Measurements from ENCODE around the gene MAST4.

The MAST4 gene

DNA sequence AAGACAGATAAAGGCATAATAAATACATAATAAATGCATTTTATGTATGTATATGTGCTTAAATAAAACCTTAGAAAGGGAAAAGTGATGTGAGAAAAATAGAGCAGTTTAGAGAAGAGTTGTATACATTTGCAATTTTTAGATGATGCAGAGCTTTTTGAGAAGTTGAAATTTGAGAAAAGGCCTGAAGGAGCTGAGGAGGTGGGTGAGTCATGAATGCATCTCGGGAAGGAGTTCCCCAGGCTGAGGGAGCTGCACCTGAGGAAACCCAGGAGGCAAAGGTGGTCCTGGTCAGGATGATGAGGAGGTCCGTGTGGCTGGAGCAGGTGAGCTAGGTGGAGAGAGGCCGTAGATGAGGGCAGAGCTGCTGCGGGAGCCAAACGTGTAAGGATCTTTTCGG, 617.8 kb downstream of the MAST4 start:
- Histone ChIP-seq H3K36me3 (ENCODE audit: insufficient read depth, low read length) (no peaks in the 10 kb centered on the region), H3K9me3 (ENCODE audit: low read depth, low read length) (no peaks in the 10 kb centered on the region), H3K4me3 (no peak overlapping the region), H3K9ac (ENCODE audit: insufficient read length) (no peak overlapping the region), H3K27ac (no peak overlapping the region)
- no peak for DNase-seq (ENCODE audit: low read depth, low spot score)
- TF ChIP-seq FOXP2 (optimal IDR thresholded peaks at IDR 0.05; ENCODE audit: control extremely low read depth, extremely low read length, insufficient read depth), result no peak
- no peak for TF ChIP-seq EZH2 (IDR thresholded peaks at IDR 0.05)
- no peak for TF ChIP-seq POLR2AphosphoS5 (IDR thresholded peaks at IDR 0.05; ENCODE audit: borderline replicate concordance, low read depth, low read length)

DNA sequence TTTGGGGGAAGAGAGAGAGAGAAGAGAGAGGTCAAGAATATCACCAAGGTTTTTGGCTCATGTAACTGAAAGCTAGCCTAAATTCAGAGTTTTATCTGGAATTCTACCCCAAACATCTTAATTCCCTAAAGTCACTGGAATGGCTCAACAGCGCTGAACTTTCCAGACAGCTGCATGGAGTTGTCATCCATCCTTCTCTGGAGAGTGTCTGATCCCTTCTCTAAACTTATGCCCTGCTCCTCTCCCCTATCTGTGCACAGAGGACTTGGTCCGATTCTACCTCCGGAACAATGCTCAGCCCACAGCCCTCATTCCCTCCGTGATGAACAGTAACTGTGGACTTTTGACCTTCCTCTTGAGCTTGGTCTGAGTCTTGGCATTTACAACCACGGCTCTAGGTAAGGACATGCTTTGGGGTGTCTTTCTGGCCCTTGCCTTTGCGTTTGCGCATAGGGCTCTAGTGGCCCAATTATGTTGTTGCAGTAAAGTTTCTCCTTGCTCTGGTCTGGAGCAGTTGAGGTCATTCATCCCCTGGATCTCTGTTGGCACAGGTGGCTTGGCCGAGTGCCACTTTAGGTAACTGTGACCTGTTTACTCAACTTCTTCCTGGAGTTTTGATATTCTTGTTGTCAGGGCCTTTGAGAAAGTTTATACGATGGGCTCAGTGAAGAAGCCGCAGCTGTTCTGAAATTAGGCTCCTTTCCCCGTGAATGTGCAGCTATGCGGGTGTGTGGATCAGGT, 618.7 kb downstream of the MAST4 start:
- no peak for DNase-seq (ENCODE audit: low read depth, low spot score)
- Histone ChIP-seq H3K36me3 (ENCODE audit: insufficient read depth, low read length) (no peaks in the 10 kb centered on the region), H3K27ac (no peak overlapping the region), H3K9ac (ENCODE audit: insufficient read length) (no peak overlapping the region), H3K4me3 (no peak overlapping the region), H3K9me3 (ENCODE audit: low read depth, low read length) (no peaks in the 10 kb centered on the region)
- TF ChIP-seq FOXP2 (optimal IDR thresholded peaks at IDR 0.05; ENCODE audit: control extremely low read depth, extremely low read length, insufficient read depth), result no peak
- TF ChIP-seq EZH2 (IDR thresholded peaks at IDR 0.05), result no peak
- no peak for TF ChIP-seq POLR2AphosphoS5 (IDR thresholded peaks at IDR 0.05; ENCODE audit: borderline replicate concordance, low read depth, low read length)

DNA sequence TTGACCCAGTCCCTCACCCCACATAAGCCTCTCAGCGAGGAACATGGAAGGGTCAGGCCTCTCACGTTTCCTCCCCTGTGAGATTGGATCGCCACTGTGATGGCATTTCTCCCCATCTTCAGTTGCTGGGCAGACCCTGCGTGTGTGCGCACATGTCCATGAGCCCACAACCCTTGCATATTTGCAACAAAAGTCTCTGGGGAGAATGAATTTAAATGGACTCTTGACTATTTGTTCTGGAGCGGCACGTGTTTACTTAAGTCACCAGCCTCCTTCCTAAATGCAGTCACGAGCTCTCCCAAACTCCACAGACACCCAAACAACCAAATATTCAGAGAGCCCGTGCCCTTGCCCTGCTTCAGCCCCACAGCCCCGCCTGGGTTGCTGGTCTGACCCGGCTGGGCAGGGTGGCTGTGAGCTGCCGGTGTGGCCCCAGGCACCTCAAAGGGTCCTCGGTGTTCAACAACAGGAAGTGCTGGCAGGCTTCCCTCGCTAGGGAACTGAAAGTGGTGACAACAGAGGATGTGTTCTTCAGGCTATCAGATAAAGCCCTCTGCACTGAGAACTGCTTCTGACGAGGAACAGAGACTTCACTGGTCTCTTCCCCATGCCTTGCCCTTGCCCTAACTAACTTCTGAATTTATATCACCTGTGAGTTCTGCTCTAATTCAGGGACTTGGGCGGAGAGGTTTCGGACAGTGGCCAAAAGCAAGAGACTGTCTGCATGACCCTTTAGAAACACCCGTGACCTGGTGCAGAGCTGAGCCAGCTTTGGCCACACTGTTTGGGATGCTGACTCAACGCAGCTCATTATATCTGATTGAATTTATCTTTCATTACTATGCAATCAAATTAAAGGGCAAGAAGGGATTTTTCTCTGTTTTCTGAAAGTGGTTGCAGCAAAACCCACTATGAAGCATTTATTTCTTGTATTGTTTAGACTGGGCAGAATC, 619.6 kb downstream of the MAST4 start:
- no peak overlapping the region for H3K27ac ChIP-seq
- DNase-seq (ENCODE audit: low read depth, low spot score), result no peak
- H3K9ac ChIP-seq (ENCODE audit: insufficient read length), result no peak overlapping the region
- no peak overlapping the region for H3K4me3 ChIP-seq
- no peak for TF ChIP-seq POLR2AphosphoS5 (IDR thresholded peaks at IDR 0.05; ENCODE audit: borderline replicate concordance, low read depth, low read length)
- TF ChIP-seq FOXP2 (optimal IDR thresholded peaks at IDR 0.05; ENCODE audit: control extremely low read depth, extremely low read length, insufficient read depth), result no peak
- TF ChIP-seq EZH2 (IDR thresholded peaks at IDR 0.05), result no peak
- no peaks in the 10 kb centered on the region for H3K9me3 ChIP-seq (ENCODE audit: low read depth, low read length)
- no peaks in the 10 kb centered on the region for H3K36me3 ChIP-seq (ENCODE audit: insufficient read depth, low read length)

DNA sequence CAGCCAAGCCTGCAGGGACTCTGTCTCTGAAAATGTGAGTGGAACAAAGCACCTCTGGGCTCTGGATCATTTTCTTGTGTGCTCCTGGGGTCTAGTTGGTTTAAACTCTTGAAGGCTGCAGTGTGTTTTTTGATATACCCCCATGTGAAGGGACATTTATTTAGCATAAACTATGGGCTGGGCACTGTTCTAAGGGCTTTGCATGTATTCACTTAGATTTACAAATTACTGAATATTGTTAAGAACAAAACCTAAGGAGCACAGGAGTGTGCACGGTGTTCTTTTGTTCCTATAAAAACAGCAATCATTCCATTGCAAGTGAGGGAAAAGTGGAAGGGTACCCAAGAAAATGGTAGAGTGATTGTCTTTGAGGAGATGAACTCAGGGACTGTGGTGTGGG, 620.4 kb downstream of the MAST4 start:
- no peaks in the 10 kb centered on the region for H3K36me3 ChIP-seq (ENCODE audit: insufficient read depth, low read length)
- H3K9me3 ChIP-seq (ENCODE audit: low read depth, low read length), result no peaks in the 10 kb centered on the region
- no peak overlapping the region for H3K4me3 ChIP-seq
- no peak overlapping the region for H3K27ac ChIP-seq
- no peak for TF ChIP-seq FOXP2 (optimal IDR thresholded peaks at IDR 0.05; ENCODE audit: control extremely low read depth, extremely low read length, insufficient read depth)
- TF ChIP-seq POLR2AphosphoS5 (IDR thresholded peaks at IDR 0.05; ENCODE audit: borderline replicate concordance, low read depth, low read length), result no peak
- no peak for TF ChIP-seq EZH2 (IDR thresholded peaks at IDR 0.05)
- H3K9ac ChIP-seq (ENCODE audit: insufficient read length), result no peak overlapping the region
- no peak for DNase-seq (ENCODE audit: low read depth, low spot score)

Data from SK-N-MC (cell line).